NCI-H524 treated with DMSO at 0.1 percent for 48 hours (cell line): ENCODE results near the gene PRKCB.
"Not testable (repeated sequence)": the region's sequence is repeated elsewhere in the genome, so short reads cannot be mapped to it uniquely, and the experiment has no call there.

Experiments used
- DNase-seq: peaks from one replicate; lab custom pipeline; 2025; lab: John Stamatoyannopoulos, UW

PRKCB gene

GRCh38 chr16:24178496-24178895, 342.7 kb downstream of the PRKCB start:
- DNase-seq = no peak

GRCh38 chr16:24180451-24180850, 344.7 kb downstream of the PRKCB start:
- DNase-seq = no peak

GRCh38 chr16:24188021-24188542, 352.3 kb downstream of the PRKCB start:
- no peak for DNase-seq

GRCh38 chr16:24188751-24189318, 353.1 kb downstream of the PRKCB start:
- no peak for DNase-seq

GRCh38 chr16:24189941-24190340, 354.2 kb downstream of the PRKCB start:
- DNase-seq = no peak

- DNase-seq = no peak
These were observed 356.2 kb downstream of the PRKCB start for GRCh38 chr16:24191876-24192402.

- no peak for DNase-seq
These were observed 359.4 kb downstream of the PRKCB start for GRCh38 chr16:24195221-24195620.

GRCh38 chr16:24198807-24199533, 363.2 kb downstream of the PRKCB start:
- no peak for DNase-seq

GRCh38 chr16:24203675-24204074, 367.9 kb downstream of the PRKCB start:
- DNase-seq = no peak

- peak; percentile 19 for DNase-seq
These were observed 368.4 kb downstream of the PRKCB start for GRCh38 chr16:24204150-24204665.

GRCh38 chr16:24206926-24207325, 371.1 kb downstream of the PRKCB start:
- DNase-seq = no peak

- no peak for DNase-seq
These were observed 372.9 kb downstream of the PRKCB start for GRCh38 chr16:24208710-24209109.

GRCh38 chr16:24214992-24215391, 379.2 kb downstream of the PRKCB start:
- no peak for DNase-seq

- no peak for DNase-seq
These were observed 381.2 kb downstream of the PRKCB start for GRCh38 chr16:24216961-24217360.

GRCh38 chr16:24217461-24217860, 381.7 kb downstream of the PRKCB start:
- DNase-seq = no peak

- no peak for DNase-seq
These were observed 382.5 kb downstream of the PRKCB start for GRCh38 chr16:24218299-24218698.

GRCh38 chr16:24221219-24221618, 385.4 kb downstream of the PRKCB start:
- DNase-seq = no peak

GRCh38 chr16:24228514-24228913, 392.7 kb downstream of the PRKCB start:
- no peak for DNase-seq

- no peak for DNase-seq
These were observed 397.2 kb downstream of the PRKCB start for GRCh38 chr16:24232936-24233335.

- no peak for DNase-seq
These were observed 399.0 kb downstream of the PRKCB start for GRCh38 chr16:24234737-24235136.

GRCh38 chr16:24235806-24236205, 400.0 kb downstream of the PRKCB start:
- DNase-seq = no peak

GRCh38 chr16:24238846-24239245, 403.1 kb downstream of the PRKCB start:
- not testable (repeated sequence) for DNase-seq
